PC-9 (cell line): ENCODE results near the gene ELMO1. TPM values are rescaled to one million over a fixed set of nuclear protein-coding genes. Genes with fewer than 3 reads are reported as not detected.

Source experiments
- BruUV-seq: library from RNA; stranded (reverse); fragments of 400-500 nt; replicated peaks from 2 replicates; lab custom pipeline; 2021; lab: Mats Ljungman, UMichigan
- CTCF ChIA-PET: fragments of 300-600 bp; sonication (Branson Sonifier 250); formaldehyde crosslinking; loops from one replicate; lab custom pipeline; 2022; ENCODE audit warnings: antibody characterized with exemption; lab: Charles Lee
- POLR2A ChIA-PET: fragments of 300-600 bp; sonication (Branson Sonifier 250); formaldehyde crosslinking; loops from one replicate; lab custom pipeline; 2022; ENCODE audit warnings: antibody characterized with exemption; ENCODE audit not compliant: unreplicated experiment; lab: Charles Lee
- DNase-seq, 2 experiments: peaks; one replicate each; pipeline versions ENCODE4 v3.0.0 to v3.0.0-alpha.2; 2015 to 2022; ENCODE audit warnings: mixed read lengths in 1 of 2
- H2AFZ ChIP-seq: fragments of 200-600 bp; sonication (generic); 2 replicates; pipeline ENCODE4 v1.8.1; 2017; ENCODE audit warnings: antibody characterized with exemption
- H3F3A ChIP-seq: fragments of 200-600 bp; sonication (generic); 2 replicates; pipeline ENCODE4 v1.8.1; 2017; ENCODE audit warnings: antibody characterized with exemption, mild to moderate bottlenecking, low read depth; ENCODE audit not compliant: insufficient read depth
- H3K27ac ChIP-seq: fragments of 200-600 bp; sonication (generic); 2 replicates; pipeline ENCODE4 v1.6.1; 2016; ENCODE audit warnings: mixed run types
- H3K27me3 ChIP-seq: fragments of 200-600 bp; sonication (generic); 2 replicates; pipeline ENCODE4 v1.6.1; 2016; ENCODE audit warnings: low read depth, mixed run types; ENCODE audit not compliant: insufficient read depth
- H3K36me3 ChIP-seq: fragments of 200-600 bp; sonication (generic); 2 replicates; pipeline ENCODE4 v1.6.1; 2016; ENCODE audit warnings: low read depth, mixed run types
- H3K4me1 ChIP-seq: fragments of 200-600 bp; sonication (generic); replicated peaks from 2 replicates; pipeline ENCODE4 v1.6.1; 2016; ENCODE audit warnings: mixed run types; ENCODE audit not compliant: insufficient read depth
- H3K4me2 ChIP-seq: fragments of 200-600 bp; sonication (generic); 2 replicates; pipeline ENCODE4 v1.6.1; 2017; ENCODE audit warnings: mixed run types
- H3K4me3 ChIP-seq: fragments of 200-600 bp; sonication (generic); 2 replicates; pipeline ENCODE4 v1.6.1; 2016; ENCODE audit warnings: mixed run types
- H3K79me2 ChIP-seq: fragments of 200-600 bp; sonication (generic); 2 replicates; pipeline ENCODE4 v1.6.1; 2017; ENCODE audit warnings: low read depth, mixed run types
- H3K9me2 ChIP-seq: fragments of 200-600 bp; sonication (generic); 2 replicates; pipeline ENCODE4 v1.8.1; 2017; ENCODE audit warnings: mild to moderate bottlenecking; ENCODE audit not compliant: insufficient read depth
- H3K9me3 ChIP-seq: fragments of 200-600 bp; sonication (generic); 2 replicates; pipeline ENCODE4 v1.8.1; 2016; ENCODE audit warnings: low read depth; ENCODE audit not compliant: insufficient read depth
- H4K20me1 ChIP-seq: fragments of 200-600 bp; sonication (generic); 2 replicates; pipeline ENCODE4 v1.8.1; 2017; ENCODE audit not compliant: insufficient read depth
- CTCF ChIP-seq: fragments of 200-600 bp; sonication (generic); conservative IDR thresholded peaks from 2 replicates; pipeline ENCODE4 v1.6.1; 2017; ENCODE audit warnings: mixed run types, antibody characterized with exemption, mild to moderate bottlenecking, moderate library complexity
- EZH2 ChIP-seq: fragments of 200-600 bp; sonication (generic); IDR thresholded peaks from 2 replicates; pipeline ENCODE4 v1.8.0; 2017; ENCODE audit warnings: antibody characterized with exemption, low read depth
- intact Hi-C: fragments of 100-400 bp; cut with micrococcal nuclease; formaldehyde crosslinking; loops from one replicate; pipeline ENCODE4 v1.10.0; 2022; ENCODE audit not compliant: unreplicated experiment
- total RNA-seq: library from RNA; stranded (reverse); gene quantifications from 2 replicates; pipeline ENCODE4 v1.2.3, GENCODE V29; 2021

Gene ELMO1
- total RNA-seq, 1 experiment from 2014 or later = 4.8 TPM

GRCh38 chr7:37039131-37039749, 409.4 kb downstream of the ELMO1 start:
- Histone ChIP-seq H3K4me2 (no peak overlapping the region), H3K27me3 (peaks cover 17% of the 10 kb centered on the region), H3K36me3 (no peaks in the 10 kb centered on the region), H3K27ac (no peak overlapping the region), H3K79me2 (no peaks in the 10 kb centered on the region), H2AFZ (no peak overlapping the region), H3K9me2 (no peaks in the 10 kb centered on the region), H3K9me3 (peaks cover 6% of the 10 kb centered on the region; the same call in 1 of the 2 replicates), H4K20me1 (no peaks in the 10 kb centered on the region), H3F3A (no peaks in the 10 kb centered on the region), H3K4me3 (no peak overlapping the region), H3K4me1 (no peaks in the 10 kb centered on the region)
- ChIA-PET POLR2A (no interaction called here), CTCF (no interaction called here)
- intact Hi-C loops = no loop called here
- DNase-seq = no peak
- BruUV-seq = no TSS peak
- no peak for TF ChIP-seq CTCF

GRCh38 chr7:37038706-37039105, 410.0 kb downstream of the ELMO1 start:
- intact Hi-C loops = no loop called here
- no peaks in the 10 kb centered on the region for H3F3A ChIP-seq

GRCh38 chr7:37037286-37037685, 411.4 kb downstream of the ELMO1 start:
- Histone ChIP-seq H4K20me1 (no peaks in the 10 kb centered on the region), H3K9me3 (peaks cover 17% of the 10 kb centered on the region), H3F3A (peaks cover 4% of the 10 kb centered on the region; the same call in 1 of the 2 replicates), H3K4me2 (no peak overlapping the region), H3K9me2 (no peaks in the 10 kb centered on the region), H3K36me3 (no peaks in the 10 kb centered on the region), H3K4me1 (peaks cover 7% of the 10 kb centered on the region), H3K4me3 (no peak overlapping the region), H3K27me3 (0 out of 2 replicates have a peak, but pooled peaks cover 9% of the 10 kb centered on the region), H3K27ac (no peak overlapping the region), H3K79me2 (no peaks in the 10 kb centered on the region), H2AFZ (no peak overlapping the region; the same call in 1 of the 2 replicates)
- no peak for DNase-seq
- ChIA-PET POLR2A (no interaction called here), CTCF (no interaction called here)
- no TSS peak for BruUV-seq
- intact Hi-C loops = no loop called here
- no peak for TF ChIP-seq EZH2
- TF ChIP-seq CTCF = no peak

More at GRCh38 chr7:37038706-37039105, 410.0 kb downstream of the ELMO1 start:
- TF ChIP-seq CTCF = no peak
- no peak for TF ChIP-seq EZH2
- Histone ChIP-seq H4K20me1 (no peaks in the 10 kb centered on the region), H3K9me2 (no peaks in the 10 kb centered on the region), H3K27ac (no peak overlapping the region), H3K36me3 (no peaks in the 10 kb centered on the region), H2AFZ (no peak overlapping the region), H3K79me2 (no peaks in the 10 kb centered on the region), H3K4me3 (no peak overlapping the region), H3K9me3 (peaks cover 6% of the 10 kb centered on the region; the same call in 1 of the 2 replicates), H3K4me1 (no peaks in the 10 kb centered on the region), H3K27me3 (peaks cover 17% of the 10 kb centered on the region), H3K4me2 (no peak overlapping the region)
- no TSS peak for BruUV-seq
- ChIA-PET POLR2A (no interaction called here), CTCF (no interaction called here)
- DNase-seq = no peak
